KOPT-K1 (cell line): Measurements from ENCODE around the gene PCDHGA7.
"Not testable (repeated sequence)": the region's sequence is repeated elsewhere in the genome, so short reads cannot be mapped to it uniquely, and the experiment has no call there.

ENCODE experiments used
- H3K27ac ChIP-seq: fragments of 200-600 bp; sonication (generic); 2 replicates; pipeline ENCODE4 v1.5.1; 2016; ENCODE audit warnings: antibody characterized with exemption, mild to moderate bottlenecking, low read depth, low read length; ENCODE audit not compliant: poor library complexity, severe bottlenecking
- H3K36me3 ChIP-seq: fragments of 200-600 bp; sonication (generic); 2 replicates; pipeline ENCODE4 v1.5.1; 2017; ENCODE audit warnings: antibody characterized with exemption, mild to moderate bottlenecking, low read length, moderate library complexity; ENCODE audit not compliant: insufficient read depth
- H3K9me3 ChIP-seq: fragments of 200-600 bp; sonication (generic); 2 replicates; pipeline ENCODE4 v1.5.1; 2017; ENCODE audit warnings: antibody characterized with exemption, low read length, mild to moderate bottlenecking; ENCODE audit not compliant: insufficient read depth, poor library complexity, severe bottlenecking

The PCDHGA7 gene

DNA sequence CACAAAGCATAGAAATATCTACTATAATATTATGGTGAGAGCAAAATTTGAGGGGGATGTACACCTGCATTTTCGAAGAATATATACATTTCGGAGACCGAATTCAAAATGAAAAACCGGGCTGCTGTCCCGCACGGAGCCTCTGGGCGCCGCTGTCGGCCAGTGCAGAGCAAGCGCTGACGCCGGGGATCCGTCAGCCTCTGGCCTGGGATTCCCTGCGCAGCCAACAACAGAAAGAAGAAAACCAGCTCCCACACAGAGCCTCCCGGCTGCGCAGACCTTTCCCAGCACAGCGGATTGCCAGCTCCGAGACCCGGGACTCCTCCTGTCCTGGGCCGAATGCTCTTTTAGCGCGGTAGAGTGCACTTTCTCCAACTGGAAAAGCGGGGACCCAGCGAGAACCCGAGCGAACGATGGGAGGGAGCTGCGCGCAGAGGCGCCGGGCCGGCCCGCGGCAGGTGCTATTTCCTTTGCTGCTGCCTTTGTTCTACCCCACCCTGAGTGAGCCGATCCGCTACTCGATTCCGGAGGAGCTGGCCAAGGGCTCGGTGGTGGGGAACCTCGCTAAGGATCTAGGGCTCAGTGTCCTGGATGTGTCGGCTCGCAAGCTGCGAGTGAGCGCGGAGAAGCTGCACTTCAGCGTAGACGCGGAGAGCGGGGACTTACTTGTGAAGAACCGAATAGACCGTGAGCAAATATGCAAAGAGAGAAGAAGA is 25.4 kb downstream of the PCDHGA7 start, which contains the start of gene PCDHGB6:
PCDHGB6 (plus strand) TSS at position 232 of the 716 bp plus-strand sequence; CDS start at position 414, 182 bp downstream.
- H3K9me3 ChIP-seq, H3K36me3 ChIP-seq, H3K27ac ChIP-seq: not testable (repeated sequence)

DNA sequence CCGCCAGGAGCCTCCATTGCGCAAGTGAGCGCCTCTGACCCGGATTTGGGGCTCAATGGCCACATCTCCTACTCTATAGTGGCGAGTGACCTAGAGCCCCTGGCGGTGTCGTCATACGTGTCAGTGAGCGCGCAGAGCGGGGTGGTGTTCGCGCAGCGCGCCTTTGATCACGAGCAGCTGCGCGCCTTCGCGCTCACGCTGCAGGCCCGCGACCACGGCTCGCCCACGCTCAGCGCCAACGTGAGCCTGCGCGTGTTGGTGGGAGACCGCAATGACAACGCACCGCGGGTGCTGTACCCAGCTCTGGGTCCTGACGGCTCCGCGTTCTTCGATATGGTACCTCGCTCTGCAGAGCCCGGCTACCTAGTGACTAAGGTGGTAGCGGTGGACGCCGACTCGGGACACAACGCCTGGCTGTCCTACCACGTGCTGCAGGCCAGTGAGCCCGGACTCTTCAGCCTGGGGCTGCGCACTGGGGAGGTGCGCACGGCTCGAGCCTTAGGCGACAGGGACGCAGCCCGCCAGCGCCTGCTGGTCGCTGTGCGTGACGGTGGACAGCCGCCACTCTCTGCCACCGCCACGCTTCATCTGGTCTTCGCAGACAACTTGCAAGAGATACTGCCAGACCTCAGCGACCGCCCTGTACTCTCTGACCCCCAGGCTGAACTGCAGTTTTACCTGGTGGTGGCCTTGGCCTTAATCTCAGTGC is 27.2 kb downstream of the PCDHGA7 start:
- no peaks in the 10 kb centered on the region for H3K36me3 ChIP-seq
- no peak overlapping the region for H3K27ac ChIP-seq
- no peaks in the 10 kb centered on the region for H3K9me3 ChIP-seq

DNA sequence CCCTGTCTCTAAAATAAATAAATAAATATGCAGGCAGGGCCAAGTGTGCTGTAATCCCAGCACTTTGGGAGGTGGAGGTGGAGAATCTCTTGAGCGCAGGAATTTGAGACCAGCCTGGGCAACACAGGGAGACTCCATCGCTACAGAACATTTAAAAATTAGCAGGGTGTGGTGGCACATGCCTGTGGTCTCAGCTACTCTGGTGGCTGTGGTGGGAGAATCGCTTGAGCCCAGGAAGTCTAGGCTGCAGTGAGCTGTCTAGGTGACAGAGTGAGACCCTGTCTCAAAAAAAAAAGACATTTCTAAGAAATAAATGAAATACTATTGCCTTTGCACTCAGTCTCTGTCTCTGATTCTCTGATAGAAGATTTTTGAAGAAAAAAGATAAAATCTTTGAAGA is 29.0 kb downstream of the PCDHGA7 start:
- no peak overlapping the region for H3K27ac ChIP-seq
- H3K9me3 ChIP-seq: no peaks in the 10 kb centered on the region
- no peaks in the 10 kb centered on the region for H3K36me3 ChIP-seq

DNA sequence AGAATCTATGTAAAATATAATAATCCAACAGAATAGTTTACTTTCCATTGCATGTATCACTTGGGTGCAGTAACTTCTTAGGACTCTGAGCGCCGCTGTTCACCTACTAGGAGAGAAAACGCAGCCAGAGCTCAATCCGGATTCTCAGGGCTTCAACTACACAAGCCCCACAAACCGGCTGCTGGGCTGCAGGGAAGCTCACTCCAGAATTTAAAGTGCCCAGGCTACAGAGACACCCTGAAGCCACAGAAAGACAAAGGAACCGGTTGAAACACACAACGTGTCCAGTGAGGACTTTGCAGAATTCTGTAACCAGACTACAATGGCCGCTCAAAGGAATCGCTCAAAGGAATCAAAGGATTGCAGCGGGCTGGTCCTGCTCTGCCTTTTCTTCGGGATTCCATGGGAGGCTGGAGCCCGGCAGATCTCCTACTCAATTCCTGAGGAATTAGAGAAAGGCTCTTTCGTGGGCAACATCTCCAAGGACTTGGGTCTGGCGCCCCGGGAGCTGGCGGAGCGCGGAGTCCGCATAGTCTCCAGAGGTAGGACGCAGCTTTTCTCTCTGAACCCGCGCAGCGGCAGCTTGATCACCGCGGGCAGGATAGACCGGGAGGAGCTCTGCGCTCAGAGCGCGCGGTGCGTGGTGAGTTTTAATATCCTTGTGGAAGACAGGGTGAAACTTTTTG is 30.5 kb downstream of the PCDHGA7 start, which contains the start of gene PCDHGA10:
PCDHGA10 (plus strand) TSS at position 134 of the 686 bp plus-strand sequence; CDS start at position 323, 189 bp downstream.
- H3K27ac ChIP-seq: no peak within 1 kb of the TSS
- H3K9me3 ChIP-seq: no peaks in the 10 kb centered on the region
- H3K36me3 ChIP-seq: no peaks in the 10 kb centered on the region

DNA sequence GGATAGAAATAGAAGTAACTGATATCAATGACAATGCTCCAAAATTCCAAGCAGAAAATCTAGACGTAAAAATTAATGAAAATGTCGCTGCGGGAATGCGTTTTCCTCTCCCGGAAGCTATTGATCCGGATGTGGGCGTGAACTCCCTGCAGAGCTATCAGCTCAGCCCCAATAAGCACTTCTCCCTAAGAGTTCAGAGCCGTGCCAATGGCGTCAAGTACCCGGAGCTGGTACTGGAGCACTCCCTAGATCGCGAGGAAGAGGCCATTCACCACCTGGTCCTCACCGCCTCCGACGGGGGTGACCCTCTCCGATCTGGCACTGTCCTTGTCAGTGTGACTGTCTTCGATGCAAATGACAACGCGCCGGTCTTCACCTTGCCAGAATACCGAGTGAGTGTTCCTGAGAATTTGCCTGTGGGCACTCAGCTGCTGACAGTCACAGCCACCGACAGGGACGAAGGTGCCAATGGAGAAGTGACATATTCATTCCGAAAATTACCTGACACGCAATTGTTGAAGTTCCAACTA is 31.1 kb downstream of the PCDHGA7 start:
- H3K27ac ChIP-seq: no peak overlapping the region
- no peaks in the 10 kb centered on the region for H3K36me3 ChIP-seq
- H3K9me3 ChIP-seq: no peaks in the 10 kb centered on the region

DNA sequence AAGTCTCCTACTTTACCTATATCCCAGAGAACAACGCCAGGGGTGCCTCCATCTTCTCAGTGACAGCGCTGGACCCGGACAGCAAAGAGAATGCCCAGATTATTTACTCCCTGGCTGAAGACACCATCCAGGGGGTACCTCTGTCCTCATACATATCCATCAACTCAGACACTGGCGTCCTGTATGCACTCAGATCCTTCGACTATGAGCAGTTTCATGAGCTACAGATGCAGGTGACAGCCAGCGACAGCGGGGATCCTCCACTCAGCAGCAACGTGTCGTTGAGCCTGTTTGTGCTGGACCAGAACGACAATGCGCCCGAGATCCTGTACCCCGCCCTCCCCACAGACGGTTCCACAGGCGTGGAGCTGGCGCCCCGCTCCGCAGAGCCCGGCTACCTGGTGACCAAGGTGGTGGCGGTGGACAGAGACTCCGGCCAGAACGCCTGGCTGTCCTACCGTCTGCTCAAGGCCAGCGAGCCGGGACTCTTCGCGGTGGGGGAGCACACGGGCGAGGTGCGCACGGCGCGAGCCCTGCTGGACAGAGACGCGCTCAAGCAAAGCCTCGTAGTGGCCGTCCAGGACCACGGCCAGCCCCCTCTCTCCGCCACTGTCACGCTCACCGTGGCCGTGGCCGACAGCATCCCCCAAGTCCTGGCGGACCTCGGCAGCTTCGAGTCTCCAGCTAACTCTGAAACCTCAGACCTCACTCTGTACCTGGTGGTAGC is 32.2 kb downstream of the PCDHGA7 start:
- H3K9me3 ChIP-seq, H3K27ac ChIP-seq, H3K36me3 ChIP-seq: not testable (repeated sequence)

DNA sequence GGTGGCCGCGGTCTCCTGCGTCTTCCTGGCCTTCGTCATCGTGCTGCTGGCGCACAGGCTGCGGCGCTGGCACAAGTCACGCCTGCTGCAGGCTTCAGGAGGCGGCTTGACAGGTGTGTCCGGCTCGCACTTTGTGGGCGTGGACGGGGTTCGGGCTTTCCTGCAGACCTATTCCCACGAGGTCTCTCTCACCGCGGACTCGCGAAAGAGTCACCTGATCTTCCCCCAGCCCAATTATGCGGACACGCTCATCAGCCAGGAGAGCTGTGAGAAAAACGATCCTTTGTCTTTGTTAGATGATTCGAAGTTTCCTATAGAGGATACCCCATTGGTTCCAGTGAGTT is 32.7 kb downstream of the PCDHGA7 start:
- peaks cover 11% of the 10 kb centered on the region for H3K9me3 ChIP-seq
- not testable (repeated sequence) for H3K36me3 ChIP-seq, H3K27ac ChIP-seq

DNA sequence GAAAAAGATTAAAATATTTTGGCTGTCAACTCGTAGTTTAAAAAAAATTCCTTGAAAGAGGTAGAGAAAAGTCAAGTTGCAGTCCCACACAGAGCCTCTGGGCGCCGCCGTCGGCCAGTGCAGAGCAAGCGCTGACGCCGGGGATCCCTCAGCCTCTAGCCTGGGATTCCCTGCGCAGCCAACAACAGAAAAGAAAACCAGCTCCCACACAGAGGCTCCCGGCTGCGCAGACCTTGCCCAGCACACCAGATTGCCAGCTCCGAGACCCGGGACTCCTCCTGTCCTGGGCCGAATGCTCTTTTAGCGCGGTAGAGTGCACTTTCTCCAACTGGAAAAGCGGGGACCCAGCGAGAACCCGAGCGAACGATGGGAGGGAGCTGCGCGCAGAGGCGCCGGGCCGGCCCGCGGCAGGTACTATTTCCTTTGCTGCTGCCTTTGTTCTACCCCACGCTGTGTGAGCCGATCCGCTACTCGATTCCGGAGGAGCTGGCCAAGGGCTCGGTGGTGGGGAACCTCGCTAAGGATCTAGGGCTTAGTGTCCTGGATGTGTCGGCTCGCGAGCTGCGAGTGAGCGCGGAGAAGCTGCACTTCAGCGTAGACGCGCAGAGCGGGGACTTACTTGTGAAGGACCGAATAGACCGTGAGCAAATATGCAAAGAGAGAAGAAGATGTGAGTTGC is 35.1 kb downstream of the PCDHGA7 start, which contains the start of gene PCDHGB7:
PCDHGB7 (plus strand) TSS at position 184 of the 679 bp plus-strand sequence; CDS start at position 367, 183 bp downstream.
- not testable (repeated sequence) for H3K27ac ChIP-seq, H3K36me3 ChIP-seq
- peaks cover 15% of the 10 kb centered on the region for H3K9me3 ChIP-seq

DNA sequence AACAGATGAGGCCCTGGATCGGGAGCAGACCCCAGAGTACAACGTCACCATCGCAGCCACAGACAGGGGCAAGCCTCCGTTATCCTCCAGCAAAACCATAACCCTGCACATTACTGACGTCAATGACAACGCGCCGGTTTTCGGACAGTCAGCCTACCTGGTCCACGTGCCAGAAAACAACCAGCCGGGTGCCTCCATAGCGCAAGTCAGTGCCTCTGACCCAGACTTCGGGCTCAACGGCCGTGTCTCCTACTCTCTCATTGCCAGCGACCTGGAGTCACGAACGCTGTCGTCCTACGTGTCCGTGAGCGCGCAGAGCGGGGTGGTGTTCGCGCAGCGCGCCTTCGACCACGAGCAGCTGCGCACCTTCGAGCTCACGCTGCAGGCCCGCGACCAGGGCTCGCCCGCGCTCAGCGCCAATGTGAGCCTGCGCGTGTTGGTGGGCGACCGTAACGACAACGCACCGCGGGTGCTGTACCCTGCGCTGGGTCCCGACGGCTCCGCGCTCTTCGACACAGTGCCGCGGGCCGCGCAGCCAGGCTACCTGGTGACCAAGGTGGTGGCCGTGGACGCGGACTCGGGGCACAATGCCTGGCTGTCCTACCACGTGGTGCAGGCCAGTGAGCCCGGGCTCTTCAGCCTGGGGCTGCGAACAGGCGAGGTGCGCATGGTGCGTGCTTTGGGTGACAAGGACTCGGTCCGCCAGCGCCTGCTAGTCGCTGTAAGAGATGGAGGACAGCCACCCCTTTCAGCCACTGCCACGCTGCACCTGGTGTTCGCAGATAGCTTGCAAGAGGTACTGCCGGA is 36.7 kb downstream of the PCDHGA7 start:
- peaks cover 20% of the 10 kb centered on the region for H3K9me3 ChIP-seq
- no peaks in the 10 kb centered on the region for H3K36me3 ChIP-seq
- no peak overlapping the region for H3K27ac ChIP-seq

DNA sequence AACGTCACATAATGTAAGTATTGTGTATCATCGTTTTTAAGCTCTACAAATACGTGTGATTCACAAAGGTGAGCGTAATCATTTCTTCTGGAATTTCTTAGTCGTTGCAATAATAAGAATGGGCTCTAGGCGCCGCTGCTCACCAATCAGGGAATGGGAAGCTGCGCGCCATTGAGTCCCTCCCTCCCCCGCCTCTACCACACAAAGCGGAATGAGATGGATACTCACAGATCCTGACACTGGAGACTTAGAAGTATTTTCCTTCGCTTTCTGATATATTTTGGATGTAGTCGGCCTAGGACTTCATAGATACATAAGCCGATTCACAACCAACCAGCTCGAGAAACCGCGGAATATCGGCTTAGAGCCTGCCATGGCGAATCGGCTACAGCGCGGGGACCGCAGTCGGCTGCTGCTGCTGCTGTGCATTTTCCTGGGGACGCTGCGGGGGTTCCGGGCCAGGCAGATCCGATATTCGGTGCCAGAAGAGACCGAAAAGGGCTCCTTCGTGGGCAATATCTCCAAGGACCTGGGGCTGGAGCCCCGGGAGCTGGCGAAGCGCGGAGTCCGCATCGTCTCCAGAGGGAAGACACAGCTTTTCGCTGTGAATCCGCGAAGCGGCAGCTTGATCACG is 38.4 kb downstream of the PCDHGA7 start, which contains the start of gene PCDHGA11:
PCDHGA11 (plus strand) TSS at position 197 of the 634 bp plus-strand sequence; CDS start at position 374, 177 bp downstream.
- no peak within 1 kb of the TSS for H3K27ac ChIP-seq
- peaks cover 22% of the 10 kb centered on the region for H3K9me3 ChIP-seq
- no peaks in the 10 kb centered on the region for H3K36me3 ChIP-seq

DNA sequence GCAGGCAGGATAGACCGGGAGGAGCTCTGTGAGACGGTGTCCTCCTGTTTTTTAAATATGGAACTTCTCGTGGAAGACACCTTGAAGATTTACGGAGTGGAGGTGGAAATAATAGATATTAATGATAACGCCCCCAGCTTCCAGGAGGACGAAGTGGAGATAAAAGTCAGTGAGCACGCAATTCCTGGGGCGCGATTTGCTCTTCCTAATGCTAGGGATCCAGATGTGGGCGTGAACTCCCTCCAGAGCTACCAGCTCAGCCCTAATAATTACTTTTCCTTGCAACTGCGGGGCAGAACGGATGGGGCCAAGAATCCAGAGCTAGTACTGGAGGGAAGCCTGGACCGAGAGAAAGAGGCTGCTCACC is 38.9 kb downstream of the PCDHGA7 start:
- H3K9me3 ChIP-seq: peaks cover 24% of the 10 kb centered on the region

DNA sequence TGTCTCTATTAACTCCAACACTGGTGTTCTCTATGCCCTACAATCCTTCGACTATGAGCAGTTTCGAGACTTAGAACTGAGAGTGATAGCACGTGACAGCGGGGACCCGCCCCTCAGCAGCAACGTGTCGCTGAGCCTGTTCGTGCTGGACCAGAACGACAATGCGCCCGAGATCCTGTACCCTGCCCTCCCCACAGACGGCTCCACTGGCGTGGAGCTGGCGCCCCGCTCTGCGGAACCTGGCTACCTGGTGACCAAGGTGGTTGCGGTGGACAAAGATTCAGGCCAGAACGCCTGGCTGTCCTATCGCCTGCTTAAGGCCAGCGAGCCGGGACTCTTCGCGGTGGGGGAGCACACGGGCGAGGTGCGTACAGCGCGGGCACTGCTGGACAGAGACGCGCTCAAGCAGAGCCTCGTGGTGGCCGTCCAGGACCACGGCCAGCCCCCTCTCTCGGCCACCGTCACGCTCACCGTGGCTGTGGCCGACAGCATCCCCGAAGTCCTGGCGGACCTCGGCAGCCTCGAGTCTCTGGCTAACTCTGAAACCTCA is 40.3 kb downstream of the PCDHGA7 start:
- H3K9me3 ChIP-seq: peaks cover 30% of the 10 kb centered on the region
- H3K36me3 ChIP-seq: no peaks in the 10 kb centered on the region

More for the DNA sequence above, 38.9 kb downstream of the PCDHGA7 start:
- Histone ChIP-seq H3K36me3 (no peaks in the 10 kb centered on the region), H3K27ac (no peak overlapping the region)

More for the DNA sequence above, 40.3 kb downstream of the PCDHGA7 start:
- no peak overlapping the region for H3K27ac ChIP-seq
